HAP-1 (cell line): ENCODE results near the gene PDCL2.
"Not testable (repeated sequence)": the region's sequence is repeated elsewhere in the genome, so short reads cannot be mapped to it uniquely, and the experiment has no call there.

ENCODE experiments used
- DNase-seq, 2 experiments: peaks; one replicate each; pipeline ENCODE4 v3.0.0-alpha.2; 2016 to 2020; ENCODE audit warnings: low spot score in 2 of 2
- H3K27me3 ChIP-seq: fragments of 250-450 bp; sonication (Bioruptor Pico); 2 replicates; pipeline ENCODE4 v1.5.1; 2020; ENCODE audit warnings: low read depth, mild to moderate bottlenecking, moderate library complexity
- H3K36me3 ChIP-seq: fragments of 250-450 bp; sonication (Bioruptor Pico); replicated peaks from 2 replicates; pipeline ENCODE4 v1.5.1; 2020; ENCODE audit warnings: mild to moderate bottlenecking
- H3K4me1 ChIP-seq: fragments of 250-450 bp; sonication (Bioruptor Pico); 2 replicates; pipeline ENCODE4 v1.5.1; 2020; ENCODE audit warnings: mild to moderate bottlenecking
- H3K4me3 ChIP-seq: fragments of 250-450 bp; sonication (Bioruptor Pico); 2 replicates; pipeline ENCODE4 v1.5.1; 2020; ENCODE audit warnings: mild to moderate bottlenecking, moderate library complexity
- H3K9me3 ChIP-seq: fragments of 250-450 bp; sonication (Bioruptor Pico); 2 replicates; pipeline ENCODE4 v1.5.1; 2020; ENCODE audit warnings: mild to moderate bottlenecking, moderate library complexity
- in situ Hi-C: fragments of 300-500 bp; cut with MboI; formaldehyde crosslinking; loops from 3 replicates; pipeline ENCODE4 v1.14.3; 2020; ENCODE audit warnings: low sequenced_read_pairs, inconsistent platforms, mixed read lengths

The PDCL2 gene

GRCh38 chr4:55568905-55569504 is 23.0 kb downstream of the PDCL2 start:
- H3K4me3 ChIP-seq, result no peak overlapping the region
- in situ Hi-C loops, result no loop called here
- H3K27me3 ChIP-seq, result no peaks in the 10 kb centered on the region
- no peak for DNase-seq
- no peaks in the 10 kb centered on the region for H3K4me1 ChIP-seq
- H3K36me3 ChIP-seq, result no peaks in the 10 kb centered on the region
- H3K9me3 ChIP-seq, result no peaks in the 10 kb centered on the region

GRCh38 chr4:55561889-55562288 is 30.2 kb downstream of the PDCL2 start:
- Histone ChIP-seq H3K27me3 (no peaks in the 10 kb centered on the region), H3K4me3 (no peak overlapping the region), H3K36me3 (no peaks in the 10 kb centered on the region), H3K4me1 (no peaks in the 10 kb centered on the region), H3K9me3 (no peaks in the 10 kb centered on the region)
- in situ Hi-C loops, result no loop called here
- DNase-seq, result no peak

GRCh38 chr4:55560096-55560495 is 31.9 kb downstream of the PDCL2 start:
- in situ Hi-C loops, result no loop called here
- Histone ChIP-seq H3K27me3 (no peaks in the 10 kb centered on the region), H3K9me3 (no peaks in the 10 kb centered on the region), H3K36me3 (no peaks in the 10 kb centered on the region), H3K4me1 (no peaks in the 10 kb centered on the region), H3K4me3 (no peak overlapping the region)
- DNase-seq, result no peak

- Histone ChIP-seq H3K27me3 (no peaks in the 10 kb centered on the region), H3K9me3 (no peaks in the 10 kb centered on the region), H3K4me1 (no peaks in the 10 kb centered on the region), H3K36me3 (no peaks in the 10 kb centered on the region), H3K4me3 (no peak overlapping the region)
- no peak for DNase-seq
- in situ Hi-C loops, result no loop called here
Observed at GRCh38 chr4:55554453-55555030, 37.5 kb downstream of the PDCL2 start.

GRCh38 chr4:55553441-55554201 is 38.4 kb downstream of the PDCL2 start:
- H3K4me3 ChIP-seq, result no peak overlapping the region
- in situ Hi-C loops, result no loop called here
- no peaks in the 10 kb centered on the region for H3K27me3 ChIP-seq
- no peaks in the 10 kb centered on the region for H3K9me3 ChIP-seq
- DNase-seq, result no peak
- H3K4me1 ChIP-seq, result no peaks in the 10 kb centered on the region
- no peaks in the 10 kb centered on the region for H3K36me3 ChIP-seq

- H3K4me1 ChIP-seq, H3K4me3 ChIP-seq, H3K9me3 ChIP-seq, in situ Hi-C loops, H3K36me3 ChIP-seq, DNase-seq, H3K27me3 ChIP-seq: not testable (repeated sequence)
Observed at GRCh38 chr4:55551964-55552363, 40.1 kb downstream of the PDCL2 start.

GRCh38 chr4:55549888-55550287 is 42.2 kb downstream of the PDCL2 start:
- Histone ChIP-seq H3K36me3 (no peaks in the 10 kb centered on the region), H3K4me1 (peaks cover 7% of the 10 kb centered on the region), H3K9me3 (no peaks in the 10 kb centered on the region), H3K27me3 (no peaks in the 10 kb centered on the region), H3K4me3 (no peak overlapping the region)
- no peak for DNase-seq
- in situ Hi-C loops, result no loop called here

- Histone ChIP-seq H3K9me3 (no peaks in the 10 kb centered on the region), H3K4me1 (peaks cover 14% of the 10 kb centered on the region), H3K4me3 (peak overlapping the region; percentile 81; the same call in 1 of the 2 replicates), H3K27me3 (no peaks in the 10 kb centered on the region), H3K36me3 (no peaks in the 10 kb centered on the region)
- no peak for DNase-seq
- in situ Hi-C loops, result no loop called here
Observed at GRCh38 chr4:55547918-55548317, 44.1 kb downstream of the PDCL2 start.

GRCh38 chr4:55547466-55547770 is 44.6 kb downstream of the PDCL2 start:
- H3K4me1 ChIP-seq, result peaks cover 14% of the 10 kb centered on the region
- H3K4me3 ChIP-seq, result peak overlapping the region; percentile 81
- in situ Hi-C loops, result no loop called here
- H3K27me3 ChIP-seq, result no peaks in the 10 kb centered on the region
- DNase-seq, result peak; percentile 49 to 63
- no peaks in the 10 kb centered on the region for H3K9me3 ChIP-seq
- no peaks in the 10 kb centered on the region for H3K36me3 ChIP-seq

- no peaks in the 10 kb centered on the region for H3K27me3 ChIP-seq
- peak; percentile 83 to 91 for DNase-seq
- H3K9me3 ChIP-seq, result no peaks in the 10 kb centered on the region
- H3K4me3 ChIP-seq, result peak within 1 kb of the TSS; percentile 81
- in situ Hi-C loops, result no loop called here
- H3K36me3 ChIP-seq, result no peaks in the 10 kb centered on the region
- peaks cover 14% of the 10 kb centered on the region for H3K4me1 ChIP-seq
Observed at GRCh38 chr4:55546756-55547465, 45.1 kb downstream of the PDCL2 start, which contains the start of gene CLOCK. Gene CLOCK (minus strand): TSS chr4:55546909. CDS start chr4:55482785, 64,124 bp downstream.

GRCh38 chr4:55546506-55546755 is 45.6 kb downstream of the PDCL2 start:
- no peak for DNase-seq
- in situ Hi-C loops, result no loop called here
- no peaks in the 10 kb centered on the region for H3K9me3 ChIP-seq
- no peaks in the 10 kb centered on the region for H3K27me3 ChIP-seq
- no peaks in the 10 kb centered on the region for H3K36me3 ChIP-seq
- H3K4me3 ChIP-seq, result peak overlapping the region; percentile 81
- peaks cover 17% of the 10 kb centered on the region for H3K4me1 ChIP-seq

- peak; percentile 64 to 86 for DNase-seq
- in situ Hi-C loops, result no loop called here
- H3K27me3 ChIP-seq, result no peaks in the 10 kb centered on the region
- H3K36me3 ChIP-seq, result no peaks in the 10 kb centered on the region
- no peaks in the 10 kb centered on the region for H3K9me3 ChIP-seq
- H3K4me3 ChIP-seq, result peak overlapping the region; percentile 81
- H3K4me1 ChIP-seq, result peaks cover 18% of the 10 kb centered on the region
Observed at GRCh38 chr4:55545641-55546505, 46.2 kb downstream of the PDCL2 start.

GRCh38 chr4:55545151-55545550 is 46.9 kb downstream of the PDCL2 start:
- Histone ChIP-seq H3K27me3 (no peaks in the 10 kb centered on the region), H3K4me1 (peaks cover 18% of the 10 kb centered on the region), H3K4me3 (peak overlapping the region; percentile 81), H3K9me3 (no peaks in the 10 kb centered on the region), H3K36me3 (no peaks in the 10 kb centered on the region)
- in situ Hi-C loops, result no loop called here
- DNase-seq, result peak in 1 of 2 experiments; percentile 33
